DND-41 (cell line): ENCODE data around the gene TM4SF18.

Experiments used
- EZH2 ChIP-seq: IDR thresholded peaks from 3 replicates; pipeline ENCODE4 v1.6.1; 2012; ENCODE audit warnings: borderline replicate concordance, low read depth, mild to moderate bottlenecking, moderate library complexity, low read length, inconsistent platforms; ENCODE audit not compliant: severe bottlenecking
- TF ChIP-seq, protein P1 (sequence below): IDR thresholded peaks from 2 replicates; pipeline ENCODE4 v1.5.1; 2012; ENCODE audit warnings: borderline replicate concordance, low read length, moderate library complexity, mild to moderate bottlenecking; ENCODE audit not compliant: poor library complexity, severe bottlenecking; ENCODE audit errors: extremely low read depth

GRCh38 chr3:149336925-149337324, 3.5 kb upstream of the TM4SF18 start:
- TF ChIP-seq, protein P1, sequence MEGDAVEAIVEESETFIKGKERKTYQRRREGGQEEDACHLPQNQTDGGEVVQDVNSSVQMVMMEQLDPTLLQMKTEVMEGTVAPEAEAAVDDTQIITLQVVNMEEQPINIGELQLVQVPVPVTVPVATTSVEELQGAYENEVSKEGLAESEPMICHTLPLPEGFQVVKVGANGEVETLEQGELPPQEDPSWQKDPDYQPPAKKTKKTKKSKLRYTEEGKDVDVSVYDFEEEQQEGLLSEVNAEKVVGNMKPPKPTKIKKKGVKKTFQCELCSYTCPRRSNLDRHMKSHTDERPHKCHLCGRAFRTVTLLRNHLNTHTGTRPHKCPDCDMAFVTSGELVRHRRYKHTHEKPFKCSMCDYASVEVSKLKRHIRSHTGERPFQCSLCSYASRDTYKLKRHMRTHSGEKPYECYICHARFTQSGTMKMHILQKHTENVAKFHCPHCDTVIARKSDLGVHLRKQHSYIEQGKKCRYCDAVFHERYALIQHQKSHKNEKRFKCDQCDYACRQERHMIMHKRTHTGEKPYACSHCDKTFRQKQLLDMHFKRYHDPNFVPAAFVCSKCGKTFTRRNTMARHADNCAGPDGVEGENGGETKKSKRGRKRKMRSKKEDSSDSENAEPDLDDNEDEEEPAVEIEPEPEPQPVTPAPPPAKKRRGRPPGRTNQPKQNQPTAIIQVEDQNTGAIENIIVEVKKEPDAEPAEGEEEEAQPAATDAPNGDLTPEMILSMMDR: no peak
- TF ChIP-seq EZH2: no peak
